Activated naive CD4-positive, alpha-beta T cell treated with anti-CD3 and anti-CD28 coated beads for 36 hours (primary cell): ENCODE results near the gene GRK7. TPM values are rescaled to one million over a fixed set of nuclear protein-coding genes. Genes with fewer than 3 reads are reported as not detected.
"Not testable (repeated sequence)": the region's sequence is repeated elsewhere in the genome, so short reads cannot be mapped to it uniquely, and the experiment has no call there.

ENCODE experiments used
- CTCF ChIA-PET: fragments of 350-600 bp; sonication (Branson Sonifier 250); formaldehyde crosslinking; loops from one replicate; lab custom pipeline; 2021; ENCODE audit warnings: antibody characterized with exemption; lab: Charles Lee
- DNase-seq: peaks from one replicate; pipeline ENCODE4 v3.0.0-alpha.2; 2020
- H3K27ac Mint-ChIP-seq: one replicate; pipeline ENCODE4 v1.8.0; 2021; ENCODE audit warnings: mild to moderate bottlenecking, mixed read lengths
- H3K27me3 Mint-ChIP-seq: one replicate; pipeline ENCODE4 v1.8.0; 2021; ENCODE audit warnings: low read depth, mixed read lengths
- H3K36me3 Mint-ChIP-seq: one replicate; pipeline ENCODE4 v1.8.0; 2021; ENCODE audit warnings: low read depth, mixed read lengths
- H3K4me1 Mint-ChIP-seq: one replicate; pipeline ENCODE4 v1.8.0; 2021; ENCODE audit warnings: low read depth, mixed read lengths
- H3K4me3 Mint-ChIP-seq: one replicate; pipeline ENCODE4 v1.8.0; 2021; ENCODE audit warnings: mild to moderate bottlenecking, moderate library complexity, mixed read lengths
- H3K9me3 Mint-ChIP-seq: one replicate; pipeline ENCODE4 v1.8.0; 2021; ENCODE audit warnings: mixed read lengths
- intact Hi-C: fragments of 100-400 bp; cut with micrococcal nuclease; formaldehyde crosslinking; loops from one replicate; pipeline ENCODE4 v1.15.1; 2023
- total RNA-seq, 2 experiments: library from RNA; stranded (reverse); gene quantifications; one replicate each; pipeline ENCODE4 v1.2.3, GENCODE V29; 2021

The GRK7 gene
- total RNA-seq, 2 experiments from 2014 or later, result not detected

DNA sequence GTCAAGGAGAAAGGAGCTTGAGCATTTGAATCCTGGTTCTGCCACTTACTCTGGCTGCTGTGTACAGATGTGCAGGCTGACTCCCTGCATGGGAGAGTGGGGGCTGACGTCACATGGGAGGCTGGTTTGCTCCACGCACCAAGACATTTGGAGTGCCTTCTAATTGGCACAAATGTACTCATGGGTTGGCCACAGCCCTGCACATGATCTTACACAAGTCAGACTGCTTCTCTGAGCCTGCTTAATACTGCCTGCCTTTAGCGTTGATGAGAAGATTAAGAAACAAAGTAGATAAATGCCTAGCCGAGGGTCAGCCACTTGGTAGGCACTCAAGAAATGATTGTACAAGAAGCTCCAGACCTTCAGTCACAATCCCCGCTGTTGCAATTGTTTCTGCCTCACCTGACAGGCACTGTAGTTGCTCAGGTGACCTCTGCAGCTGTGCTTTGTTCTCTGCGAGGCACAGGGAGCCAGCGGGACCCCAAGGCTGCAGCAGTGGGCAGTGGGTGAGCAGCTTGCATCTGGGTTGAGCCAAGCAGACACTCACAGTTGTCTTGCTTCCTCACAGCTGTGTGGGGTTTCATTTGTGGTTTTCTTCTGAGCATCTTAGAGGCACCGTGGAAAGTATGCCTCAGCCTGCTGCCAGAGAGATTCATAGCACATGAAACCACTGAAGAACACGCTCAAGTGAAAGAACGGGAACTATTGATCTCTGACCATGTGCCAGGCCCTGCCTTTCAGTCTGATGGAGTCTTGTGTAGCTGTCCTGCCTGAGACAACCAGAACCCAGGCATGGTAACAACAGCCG is 33.1 kb downstream of the GRK7 start:
- Mint-ChIP-seq H3K4me1 (peaks cover 46% of the 10 kb centered on the region), H3K4me3 (peak overlapping the region; percentile 74), H3K9me3 (no peaks in the 10 kb centered on the region), H3K27ac (peak overlapping the region; percentile 89), H3K27me3 (no peaks in the 10 kb centered on the region), H3K36me3 (no peaks in the 10 kb centered on the region)
- intact Hi-C loops, result loop anchor here (1.0 to 5.0 kb wide), 11 partner anchors 45 to 854 kb away; partner anchors contain the start of genes ATP1B3, RASA2, RNF7 and SLC25A36
- CTCF ChIA-PET, result interaction anchor here (0.6 to 2.0 kb wide), 10 partner anchors 10 to 565 kb away, joined by 3 to 15 read pairs (median 3); partner anchors contain the start of genes PXYLP1 and RNF7
- DNase-seq, result peak; percentile 90

DNA sequence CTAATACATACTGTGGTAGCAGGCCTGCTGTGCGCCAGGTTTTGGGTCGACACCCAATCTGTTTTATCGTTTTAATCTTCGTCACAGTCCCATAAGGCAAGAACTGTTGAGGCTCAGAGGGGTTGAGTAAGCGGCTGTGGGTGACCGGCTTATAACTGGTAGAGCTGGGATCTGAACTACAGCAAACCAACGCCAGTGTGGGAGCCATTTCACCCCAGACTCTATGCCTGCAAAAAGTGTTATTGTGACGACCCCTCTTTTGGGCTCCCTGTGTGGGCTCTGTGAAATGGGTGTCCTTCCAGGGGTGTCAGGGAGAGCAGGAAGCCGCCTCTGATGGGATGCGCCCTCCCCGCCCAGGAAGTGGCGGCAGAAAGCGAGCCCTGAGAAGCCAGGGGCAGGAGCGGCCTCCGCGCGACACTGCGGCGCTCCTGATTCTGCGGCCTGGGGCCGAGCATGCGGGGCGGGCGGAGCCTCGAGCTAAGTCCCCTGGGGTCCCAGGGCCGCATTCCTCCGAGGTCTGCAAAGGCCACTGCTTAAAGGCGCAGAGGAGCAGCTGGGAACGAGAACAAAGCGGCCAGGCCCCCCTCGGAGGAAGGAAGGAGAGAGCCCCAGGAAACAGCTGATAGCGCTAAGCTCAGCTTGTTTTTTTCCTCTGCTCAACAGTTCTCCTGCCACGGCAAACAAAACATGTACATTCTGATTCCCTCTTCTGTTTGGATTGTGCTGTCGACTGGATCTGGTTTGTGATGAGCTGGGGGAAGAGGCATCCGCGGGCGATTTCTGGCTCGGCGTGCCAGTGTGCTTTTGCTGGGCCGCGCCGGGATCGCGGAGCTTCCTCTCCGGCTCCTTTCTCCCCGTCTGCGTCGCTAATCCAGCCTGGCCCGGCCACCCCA is 33.9 kb downstream of the GRK7 start:
- intact Hi-C loops, result loop anchor here (1.0 to 5.0 kb wide), 11 partner anchors 44 to 855 kb away; partner anchors contain the start of genes ATP1B3, RASA2, RNF7 and SLC25A36
- H3K27me3 Mint-ChIP-seq, result no peaks in the 10 kb centered on the region
- peak; percentile 40 for DNase-seq
- peaks cover 46% of the 10 kb centered on the region for H3K4me1 Mint-ChIP-seq
- H3K4me3 Mint-ChIP-seq, result peak overlapping the region; percentile 74
- H3K9me3 Mint-ChIP-seq, result no peaks in the 10 kb centered on the region
- H3K27ac Mint-ChIP-seq, result peak overlapping the region; percentile 89
- H3K36me3 Mint-ChIP-seq, result no peaks in the 10 kb centered on the region
- CTCF ChIA-PET, result interaction anchor here (0.7 to 2.0 kb wide), 12 partner anchors 9 to 565 kb away, joined by 3 to 15 read pairs (median 3); partner anchors contain the start of genes PXYLP1 and RNF7

DNA sequence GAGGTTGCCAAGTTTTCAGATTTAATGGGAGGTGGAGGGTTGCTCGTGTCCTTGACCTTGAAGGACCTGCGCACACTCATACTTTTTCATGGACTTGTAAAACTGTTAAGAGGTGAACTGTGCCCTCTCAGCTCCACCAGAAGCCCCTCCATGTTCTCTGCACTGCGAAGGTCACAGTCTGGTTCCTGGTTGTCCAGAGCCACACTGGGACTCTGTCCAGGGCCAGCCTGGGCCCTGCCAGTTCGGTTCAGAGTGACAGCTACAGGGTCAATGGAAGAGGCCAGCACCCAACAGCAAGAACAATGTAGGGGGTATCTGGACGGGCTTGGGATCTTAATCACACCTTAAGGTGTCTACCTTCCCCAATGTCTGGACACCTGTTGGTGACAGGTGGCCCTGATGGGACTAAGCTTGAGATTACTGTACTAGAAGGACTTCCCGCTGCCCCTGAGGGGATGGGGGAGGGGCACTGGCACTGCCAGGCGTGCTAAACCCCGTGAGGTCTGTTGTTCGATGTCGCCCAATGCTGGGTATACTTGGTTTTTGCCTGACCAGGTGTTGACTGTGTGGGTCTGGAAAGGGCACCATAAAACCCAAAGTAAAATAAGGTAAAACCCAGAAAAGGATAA is 34.7 kb downstream of the GRK7 start:
- Mint-ChIP-seq H3K4me3 (peak overlapping the region; percentile 74), H3K36me3 (no peaks in the 10 kb centered on the region), H3K4me1 (peaks cover 46% of the 10 kb centered on the region), H3K27me3 (no peaks in the 10 kb centered on the region), H3K9me3 (no peaks in the 10 kb centered on the region), H3K27ac (peak overlapping the region; percentile 89)
- CTCF ChIA-PET, result interaction anchor here (0.6 to 2.0 kb wide), 10 partner anchors 10 to 115 kb away, joined by 3 to 15 read pairs (median 4); partner anchors contain the start of gene RNF7
- intact Hi-C loops, result loop anchor here (2.0 to 5.0 kb wide), 6 partner anchors 241 to 856 kb away; partner anchors contain the start of genes RASA2, SLC25A36 and TFDP2
- no peak for DNase-seq

DNA sequence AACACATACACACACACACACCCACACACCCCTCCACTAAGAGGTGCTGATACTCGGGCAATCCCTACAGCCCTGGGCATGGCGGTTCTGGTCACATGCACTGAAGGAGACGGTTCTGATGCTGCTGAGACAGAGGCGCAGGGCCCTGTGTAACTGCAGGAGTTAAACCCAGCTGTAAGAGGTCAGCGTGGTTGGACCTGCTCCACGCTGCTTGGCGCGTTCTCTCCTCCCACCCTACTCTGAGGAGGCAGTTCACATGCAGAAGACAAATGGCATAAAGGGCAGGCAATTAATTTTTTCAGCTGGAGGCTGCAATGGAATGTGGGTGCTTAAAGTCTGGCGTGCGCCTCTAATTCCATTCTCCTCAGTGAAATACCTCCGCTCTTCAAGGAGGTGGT is 35.2 kb downstream of the GRK7 start:
- H3K9me3 Mint-ChIP-seq, result no peaks in the 10 kb centered on the region
- peaks cover 46% of the 10 kb centered on the region for H3K4me1 Mint-ChIP-seq
- no peak for DNase-seq
- CTCF ChIA-PET, result interaction anchor here (0.6 to 2.0 kb wide), 3 partner anchors 59 to 115 kb away, joined by 3 to 15 read pairs (median 3); no protein-coding TSS in a partner anchor
- H3K27me3 Mint-ChIP-seq, result no peaks in the 10 kb centered on the region
- intact Hi-C loops, result loop anchor here (5.0 kb wide), 5 partner anchors 241 to 856 kb away; partner anchors contain the start of genes RASA2 and SLC25A36
- no peak overlapping the region for H3K4me3 Mint-ChIP-seq
- no peaks in the 10 kb centered on the region for H3K36me3 Mint-ChIP-seq
- H3K27ac Mint-ChIP-seq, result no peak overlapping the region

DNA sequence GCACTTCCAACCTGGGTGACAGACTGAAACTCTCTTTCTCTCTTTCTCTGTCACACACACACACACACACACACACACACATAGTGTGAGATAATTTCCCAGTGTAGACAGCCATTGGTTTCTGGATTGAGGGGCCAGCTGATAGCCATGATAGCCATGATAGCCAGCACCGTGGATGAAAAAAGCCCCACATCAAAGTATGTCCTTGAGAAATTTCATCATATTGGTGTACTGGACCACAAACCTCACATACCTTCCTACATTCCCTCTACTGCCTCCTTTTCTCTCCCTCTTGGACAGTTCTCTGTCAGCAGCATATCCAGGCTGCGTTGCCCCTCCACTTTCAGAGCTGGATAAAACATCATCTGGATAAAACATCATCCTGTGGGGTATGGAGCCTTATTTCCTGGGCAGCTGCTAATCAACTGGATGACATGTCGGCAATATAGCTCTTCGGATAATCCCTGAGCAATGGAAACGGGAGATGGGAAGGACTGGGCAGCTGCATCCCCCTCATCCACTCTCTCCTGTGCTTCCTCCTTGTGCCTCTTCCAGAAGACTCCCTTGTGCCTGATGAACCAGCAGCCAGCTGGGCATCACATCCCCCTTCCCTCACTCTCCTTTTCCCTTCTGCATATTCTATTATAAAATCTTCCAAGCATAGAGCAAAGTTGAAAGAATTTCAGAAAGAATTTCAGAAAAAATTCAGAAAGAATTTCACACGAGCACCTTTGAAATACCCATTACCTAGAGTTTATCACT is 39.3 kb downstream of the GRK7 start:
- Mint-ChIP-seq H3K4me3 (no peak overlapping the region), H3K36me3 (no peaks in the 10 kb centered on the region), H3K27ac (no peak overlapping the region), H3K27me3 (no peaks in the 10 kb centered on the region), H3K9me3 (no peaks in the 10 kb centered on the region), H3K4me1 (peaks cover 11% of the 10 kb centered on the region)
- DNase-seq, result no peak
- intact Hi-C loops, result no loop called here
- CTCF ChIA-PET, result interaction anchor here (1.0 kb wide), 1 partner anchor 43 kb away, joined by 3 read pairs; no protein-coding TSS in a partner anchor

DNA sequence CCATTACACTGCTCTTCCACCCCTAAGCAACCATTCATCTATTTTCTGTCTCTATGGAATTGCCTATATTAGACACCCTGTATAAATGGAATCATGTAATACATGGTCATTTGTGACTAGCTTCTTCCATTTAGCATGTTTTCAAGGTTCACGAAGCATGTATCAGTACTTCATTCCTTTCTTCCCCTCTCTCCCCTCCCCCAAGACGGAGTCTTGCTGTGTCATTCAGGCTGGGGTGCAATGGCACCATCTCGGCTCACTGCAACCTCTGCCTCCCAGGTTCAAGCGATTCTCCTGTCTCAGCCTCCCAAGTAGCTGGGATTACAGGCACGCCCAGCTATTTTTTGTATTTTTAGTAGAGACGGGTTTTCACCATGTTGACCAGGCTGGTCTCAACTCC is 40.3 kb downstream of the GRK7 start:
- intact Hi-C loops, CTCF ChIA-PET, H3K9me3 Mint-ChIP-seq, H3K36me3 Mint-ChIP-seq, H3K27ac Mint-ChIP-seq, H3K4me1 Mint-ChIP-seq, H3K4me3 Mint-ChIP-seq, H3K27me3 Mint-ChIP-seq, DNase-seq: not testable (repeated sequence)

DNA sequence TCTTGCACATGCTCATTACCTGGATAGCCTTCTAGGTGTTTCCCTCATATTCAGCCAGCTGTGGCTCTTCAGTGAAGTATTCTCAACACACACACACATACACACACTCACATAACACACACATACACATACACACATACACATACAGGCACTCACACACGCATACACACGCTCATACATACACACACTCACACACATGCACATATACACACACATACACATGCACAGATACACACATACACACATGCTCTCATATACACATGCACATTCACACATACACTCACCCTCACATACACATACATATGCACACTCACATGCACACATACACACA is 41.2 kb downstream of the GRK7 start:
- Mint-ChIP-seq H3K9me3 (no peaks in the 10 kb centered on the region), H3K4me3 (no peak overlapping the region), H3K36me3 (no peaks in the 10 kb centered on the region), H3K27ac (no peak overlapping the region), H3K4me1 (no peaks in the 10 kb centered on the region), H3K27me3 (no peaks in the 10 kb centered on the region)
- no peak for DNase-seq
- intact Hi-C loops, result no loop called here
- CTCF ChIA-PET, result no interaction called here

DNA sequence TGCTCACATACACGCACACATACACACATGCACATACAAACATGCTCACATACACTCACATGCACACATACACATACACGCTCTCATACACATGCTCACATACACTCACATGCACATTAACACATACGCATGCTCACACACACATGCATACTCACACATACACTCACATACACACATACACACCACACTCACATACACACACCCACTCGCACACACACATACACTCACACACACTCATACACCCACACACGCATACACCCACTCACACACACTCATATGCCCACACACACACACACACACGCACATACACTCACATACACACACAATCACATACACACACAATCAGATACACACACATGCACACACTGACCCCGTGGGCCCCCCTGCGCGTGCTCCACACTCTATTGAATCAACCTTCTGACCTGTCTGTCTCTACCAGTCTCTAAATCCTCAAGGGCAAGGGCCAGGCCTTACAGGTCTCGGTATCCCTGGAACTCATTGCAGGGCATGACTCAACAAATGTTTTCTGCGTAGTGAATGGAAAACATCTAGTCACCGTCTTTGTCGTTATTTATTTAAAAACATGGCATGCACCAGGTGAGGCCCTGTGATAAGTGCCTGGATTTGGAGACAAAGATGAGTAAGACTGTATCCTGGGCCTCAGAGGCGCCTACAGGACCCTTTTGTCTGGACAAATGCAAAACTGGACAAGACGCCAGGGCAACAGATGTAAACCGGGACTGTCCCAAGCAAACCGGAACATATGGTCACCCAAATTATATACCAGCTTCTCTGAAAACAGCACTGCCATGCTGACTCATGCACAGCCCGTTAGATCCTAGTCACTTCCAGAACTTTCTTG is 41.8 kb downstream of the GRK7 start:
- intact Hi-C loops, result no loop called here
- Mint-ChIP-seq H3K4me1 (no peaks in the 10 kb centered on the region), H3K27me3 (no peaks in the 10 kb centered on the region), H3K4me3 (no peak overlapping the region), H3K36me3 (no peaks in the 10 kb centered on the region), H3K27ac (no peak overlapping the region), H3K9me3 (no peaks in the 10 kb centered on the region)
- DNase-seq, result no peak
- CTCF ChIA-PET, result no interaction called here

DNA sequence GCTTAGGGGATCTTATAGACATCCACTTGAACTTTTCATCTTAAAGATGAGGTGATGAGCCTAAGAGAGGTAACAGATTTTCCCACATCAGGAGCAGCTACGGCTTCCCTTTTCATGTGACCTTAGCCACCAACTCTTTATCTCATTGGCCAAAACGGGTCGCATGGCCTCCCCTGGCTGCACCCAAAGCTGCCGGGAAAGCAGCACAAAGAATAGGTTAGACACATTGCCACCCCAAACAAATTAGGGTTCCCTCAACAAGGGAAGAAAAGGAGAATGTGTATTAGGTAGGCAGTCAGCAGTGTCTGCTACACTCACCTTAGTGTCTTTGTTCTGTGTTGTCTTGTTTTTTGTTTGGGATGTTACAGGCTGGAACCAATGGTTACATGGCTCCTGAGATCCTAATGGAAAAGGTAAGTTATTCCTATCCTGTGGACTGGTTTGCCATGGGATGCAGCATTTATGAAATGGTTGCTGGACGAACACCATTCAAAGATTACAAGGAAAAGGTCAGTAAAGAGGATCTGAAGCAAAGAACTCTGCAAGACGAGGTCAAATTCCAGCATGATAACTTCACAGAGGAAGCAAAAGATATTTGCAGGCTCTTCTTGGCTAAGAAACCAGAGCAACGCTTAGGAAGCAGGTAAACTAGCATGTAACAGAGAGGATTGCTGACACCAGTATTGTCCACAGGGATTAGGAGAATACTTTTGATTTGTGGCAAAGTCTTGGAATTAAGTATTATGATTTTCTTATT is 44.2 kb downstream of the GRK7 start:
- DNase-seq, result no peak
- no peak overlapping the region for H3K4me3 Mint-ChIP-seq
- no peaks in the 10 kb centered on the region for H3K36me3 Mint-ChIP-seq
- CTCF ChIA-PET, result interaction anchor here (1.2 kb wide), 1 partner anchor 11 kb away, joined by 3 read pairs; no protein-coding TSS in a partner anchor
- H3K4me1 Mint-ChIP-seq, result no peaks in the 10 kb centered on the region
- no peaks in the 10 kb centered on the region for H3K9me3 Mint-ChIP-seq
- H3K27me3 Mint-ChIP-seq, result no peaks in the 10 kb centered on the region
- H3K27ac Mint-ChIP-seq, result no peak overlapping the region
- intact Hi-C loops, result no loop called here

DNA sequence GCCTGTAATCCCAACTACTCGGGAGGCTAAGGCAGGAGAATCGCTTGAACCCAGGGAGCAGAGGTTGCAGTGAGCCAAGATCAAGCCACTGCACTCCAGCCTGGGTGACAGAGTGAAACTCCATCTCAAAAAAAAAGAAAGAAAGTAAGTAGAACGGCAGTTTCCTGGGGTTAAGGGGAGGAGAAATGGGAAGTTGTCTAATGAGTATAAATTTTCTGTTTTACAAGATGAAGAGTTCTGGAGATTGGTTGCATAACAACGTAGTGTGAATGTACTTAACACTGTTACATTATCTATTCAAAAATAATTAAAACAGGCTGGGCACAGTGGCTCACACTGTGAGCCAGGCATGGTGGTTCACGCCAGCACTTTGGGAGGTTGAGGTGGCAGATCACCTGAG is 45.4 kb downstream of the GRK7 start:
- Mint-ChIP-seq H3K36me3 (no peaks in the 10 kb centered on the region), H3K9me3 (no peaks in the 10 kb centered on the region), H3K4me1 (no peaks in the 10 kb centered on the region), H3K27ac (no peak overlapping the region), H3K4me3 (no peak overlapping the region), H3K27me3 (no peaks in the 10 kb centered on the region)
- intact Hi-C loops, result no loop called here
- DNase-seq, result no peak
- CTCF ChIA-PET, result interaction anchor here (0.5 kb wide), 1 partner anchor 66 kb away, joined by 3 read pairs; no protein-coding TSS in a partner anchor
